Activated CD4-positive, alpha-beta T cell treated with anti-CD3 and anti-CD28 coated beads, Interleukin-2, amount 50 U/mL, for 16 hours (primary cell): Measurements from ENCODE around the gene PSORS1C2.
A peak's percentile ranks its signal among the peaks of the same experiment; 100 is the strongest.

Experiments
- DNase-seq: peaks from one replicate; pipeline ENCODE4 v3.0.0-alpha.2; 2020

The PSORS1C2 gene

DNA sequence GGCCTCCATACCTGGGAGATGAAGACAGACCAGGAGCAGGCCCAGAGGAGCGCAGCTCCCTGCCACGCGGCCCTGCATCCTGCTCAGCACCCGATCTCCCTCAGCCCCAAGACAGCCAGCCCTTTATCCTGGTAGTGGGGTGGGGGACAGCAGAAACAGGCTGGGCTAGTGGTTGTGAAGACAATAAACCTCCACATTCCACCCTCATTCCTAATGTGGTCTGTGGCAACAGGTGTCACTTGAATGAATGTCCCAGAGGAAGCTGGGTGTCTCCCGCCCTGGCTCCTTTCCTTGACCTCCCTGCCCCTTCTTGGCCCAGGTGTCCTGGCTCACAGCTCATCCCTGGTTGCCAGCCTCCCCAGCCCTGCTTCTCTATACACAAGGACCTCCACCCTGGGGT lies 26.4 kb downstream of the PSORS1C2 start, which contains the start of gene C6orf15:
Gene C6orf15 (minus strand): TSS at position 98 of the 400 bp plus-strand sequence. CDS start 20 bp downstream, at position 78.
- DNase-seq, result no peak

DNA sequence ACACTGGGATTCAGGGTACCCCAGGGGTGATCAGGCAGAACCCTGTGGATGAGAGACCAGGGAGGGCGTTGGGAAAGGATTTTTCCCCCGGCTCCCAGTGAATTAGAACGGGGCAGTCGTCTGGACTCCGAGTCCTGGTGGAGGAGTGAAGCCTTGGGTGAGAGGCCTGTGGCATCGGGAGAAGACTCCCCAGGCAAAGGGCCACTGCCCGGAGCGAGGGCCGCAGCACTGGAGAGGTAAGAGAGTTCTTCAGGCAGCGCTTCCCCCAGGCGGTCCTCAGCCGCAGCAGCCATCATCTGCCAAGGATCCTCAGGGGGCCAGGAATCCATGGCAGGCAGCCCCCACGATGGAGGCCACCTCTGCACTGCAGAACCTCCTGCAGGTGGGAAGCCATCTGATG lies 27.2 kb downstream of the PSORS1C2 start:
- no peak for DNase-seq

DNA sequence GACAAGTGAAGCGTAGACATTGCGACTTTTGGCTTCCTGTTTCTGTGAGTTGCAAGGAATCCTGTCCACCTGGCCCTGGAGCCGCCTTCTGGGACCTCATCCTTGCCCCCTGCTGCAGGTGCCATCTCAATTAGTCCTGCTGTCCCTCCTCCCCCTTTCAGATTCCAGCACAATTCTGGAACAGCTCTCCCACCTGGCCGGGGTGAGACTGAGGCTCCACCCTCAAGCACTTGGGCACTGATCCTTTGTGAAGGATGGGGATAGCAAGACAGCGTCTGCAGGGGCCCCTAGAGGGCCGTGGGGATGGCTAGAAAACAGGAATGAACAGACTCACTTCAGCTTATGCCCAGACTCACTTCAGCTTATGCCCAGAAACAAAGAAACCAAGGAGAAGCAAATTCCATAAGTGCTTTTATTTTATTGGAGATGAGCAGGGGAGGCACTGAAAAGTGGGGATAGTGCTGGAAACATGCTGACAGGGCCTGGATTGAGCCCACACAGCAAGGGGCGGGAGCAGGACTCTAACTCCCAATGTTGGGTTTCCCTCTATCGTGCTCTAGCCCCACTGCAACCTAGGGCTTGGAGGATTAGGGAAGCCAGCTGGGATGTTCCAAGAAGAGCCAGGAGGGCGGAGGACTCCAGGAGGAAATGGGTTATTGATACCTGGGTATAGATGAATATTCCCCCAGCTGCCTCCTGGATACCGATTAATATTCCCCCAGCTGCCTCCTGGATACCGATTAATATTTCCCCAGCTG lies 27.9 kb downstream of the PSORS1C2 start:
- DNase-seq, result no peak

DNA sequence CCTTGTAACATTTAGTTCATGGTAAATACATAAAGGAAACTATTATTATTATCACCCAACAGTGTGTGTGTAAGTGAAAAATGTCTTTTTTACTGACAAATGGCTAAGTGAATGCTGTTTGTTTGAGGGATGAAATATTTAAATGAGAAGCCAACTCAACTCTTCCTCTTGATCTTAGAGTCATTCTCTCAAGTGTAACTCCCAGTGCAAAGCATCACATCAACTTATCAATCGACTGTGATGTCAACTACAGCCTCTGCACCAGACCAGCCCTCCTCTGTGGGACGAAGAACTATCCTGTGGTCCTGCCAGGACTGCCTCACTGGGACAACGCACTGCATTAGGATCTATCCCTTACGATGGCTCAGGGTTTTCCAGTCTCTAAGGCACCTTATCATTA lies 31.8 kb downstream of the PSORS1C2 start:
- DNase-seq, result no peak

DNA sequence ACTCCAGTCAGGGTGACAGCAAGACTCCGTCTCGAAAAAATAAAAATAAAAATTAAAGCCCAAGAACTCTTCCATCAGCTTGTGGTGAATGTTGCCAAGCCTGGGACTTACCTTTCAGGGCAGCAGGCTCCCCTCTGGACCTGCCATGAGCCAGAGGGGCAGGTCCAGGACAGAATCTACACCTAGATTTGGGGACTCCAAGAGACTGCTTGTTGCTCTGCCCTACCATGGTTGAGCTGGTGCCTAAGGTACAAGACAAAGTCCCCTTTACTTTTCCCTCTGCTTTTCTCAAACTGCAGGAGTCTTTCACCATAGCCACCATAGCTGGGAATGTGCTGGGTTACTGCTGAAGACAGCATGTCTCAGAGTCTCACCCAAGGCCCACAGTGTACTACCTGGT lies 35.7 kb downstream of the PSORS1C2 start:
- no peak for DNase-seq

DNA sequence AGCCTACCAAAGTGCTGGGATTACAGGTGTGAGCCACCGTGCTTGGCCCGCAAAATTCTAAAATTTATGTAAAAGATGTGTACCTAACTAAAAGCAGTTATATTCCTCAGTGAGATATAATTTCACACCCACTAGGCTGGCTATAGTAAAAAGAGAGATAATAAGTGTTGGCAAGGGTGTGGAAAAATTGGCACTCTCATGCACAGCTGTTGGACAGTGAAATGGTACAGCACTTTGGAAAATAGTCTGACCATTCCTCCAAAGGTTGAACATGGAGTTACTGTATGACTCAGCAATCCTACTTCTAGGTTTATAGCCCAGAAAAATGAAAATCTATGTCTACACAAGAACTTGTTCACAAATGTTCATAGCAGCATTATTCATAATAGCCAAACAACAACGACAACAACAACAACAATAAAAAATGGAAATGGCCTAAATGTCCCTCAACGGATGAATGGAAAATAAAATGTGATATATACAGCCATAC lies 40.4 kb downstream of the PSORS1C2 start:
- no peak for DNase-seq

DNA sequence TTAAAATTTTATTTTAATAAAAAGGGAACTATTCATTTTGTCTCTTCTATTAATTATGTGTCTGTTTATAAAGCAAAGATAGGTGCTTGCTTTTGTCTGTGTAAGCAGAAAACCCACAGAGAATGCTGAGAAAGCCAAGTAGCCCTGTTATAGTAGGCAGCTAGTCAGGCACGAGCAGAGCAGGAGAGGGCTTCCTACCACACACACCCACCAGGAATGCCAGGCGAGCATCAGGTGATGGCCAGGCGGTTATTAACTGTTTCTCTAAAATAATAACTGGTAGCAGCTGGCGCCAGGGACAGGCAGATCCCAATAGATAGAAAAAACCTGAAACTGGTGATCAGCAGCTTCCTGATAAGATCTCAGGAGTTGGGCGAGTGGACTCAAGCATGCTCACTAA lies 42.2 kb downstream of the PSORS1C2 start:
- DNase-seq, result no peak

DNA sequence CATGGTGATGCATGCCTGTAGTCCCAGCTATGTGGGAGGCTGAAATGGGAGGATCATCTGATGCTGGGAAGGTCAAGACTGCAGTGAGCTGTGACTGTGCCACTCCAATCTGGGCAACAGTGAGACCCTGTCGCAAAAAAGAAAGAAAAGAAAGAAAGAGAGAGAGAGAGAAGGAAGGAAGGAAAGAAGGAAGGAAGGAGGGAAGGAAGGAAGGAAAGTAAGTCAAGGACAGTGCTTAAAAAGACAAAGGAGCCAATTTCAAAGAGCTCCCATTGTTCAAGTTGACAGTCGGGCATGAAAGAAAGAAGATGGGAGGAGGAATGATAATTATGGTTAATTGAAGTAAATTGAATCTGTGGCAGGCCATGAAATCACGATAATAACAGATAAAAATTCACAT lies 42.7 kb downstream of the PSORS1C2 start:
- no peak for DNase-seq

DNA sequence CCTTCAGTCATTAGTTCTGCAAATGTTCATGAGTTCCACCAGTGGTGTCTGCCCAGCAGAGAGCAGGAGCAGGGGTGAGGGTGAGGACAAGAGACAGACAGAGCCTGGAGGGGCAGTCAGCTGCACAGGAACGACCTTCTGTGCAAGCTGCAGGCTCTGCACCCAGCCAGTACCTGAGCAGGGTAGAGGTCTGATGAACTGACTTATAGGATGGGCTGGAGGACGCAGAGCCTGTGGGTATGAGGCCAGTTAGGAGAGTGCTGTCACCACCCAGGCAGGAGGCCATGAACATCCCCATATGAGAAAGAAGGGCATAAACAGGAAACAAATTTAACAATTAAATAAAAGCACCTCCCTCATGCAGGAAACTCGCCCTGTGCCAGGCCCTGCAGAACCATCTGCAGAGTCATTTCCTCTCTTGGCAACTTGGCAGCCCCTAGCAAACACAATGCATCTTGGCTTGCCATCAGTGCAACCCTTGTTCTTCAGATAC lies 44.4 kb downstream of the PSORS1C2 start:
- peak; percentile 44 for DNase-seq

DNA sequence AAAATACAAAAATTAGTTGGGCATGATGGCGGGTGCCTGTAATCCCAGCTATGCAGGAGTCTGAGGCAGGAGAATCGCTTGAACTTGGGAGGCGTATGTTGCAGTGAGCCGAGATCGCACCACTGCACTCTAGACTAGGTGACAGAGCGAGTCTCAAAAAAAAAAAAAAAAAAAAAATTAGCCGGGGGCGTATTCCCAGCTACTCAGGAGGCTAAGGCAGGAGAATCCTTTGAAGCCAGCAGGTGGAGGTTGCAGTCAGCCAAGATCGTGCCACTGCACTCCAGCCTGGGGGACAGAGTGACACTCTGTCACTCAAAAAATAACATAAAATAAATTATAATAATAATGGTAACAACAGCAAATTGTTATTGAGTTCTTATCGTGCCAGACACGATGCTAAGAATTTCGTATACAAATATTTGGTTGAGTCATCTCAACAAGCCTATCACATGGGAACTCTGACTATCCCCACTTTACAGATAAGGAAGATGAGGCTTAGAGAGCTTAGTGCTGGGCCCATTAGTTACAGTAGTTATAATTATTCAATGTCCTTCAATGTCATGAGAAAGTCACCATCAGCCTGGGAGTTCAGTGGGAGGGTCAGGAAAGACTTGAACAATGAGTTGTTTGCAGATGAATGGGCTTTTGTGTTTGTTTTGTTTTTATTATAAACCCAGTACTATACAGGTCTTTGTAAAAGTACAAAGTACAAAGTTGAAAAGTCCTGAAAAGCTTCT lies 45.9 kb downstream of the PSORS1C2 start:
- no peak for DNase-seq

DNA sequence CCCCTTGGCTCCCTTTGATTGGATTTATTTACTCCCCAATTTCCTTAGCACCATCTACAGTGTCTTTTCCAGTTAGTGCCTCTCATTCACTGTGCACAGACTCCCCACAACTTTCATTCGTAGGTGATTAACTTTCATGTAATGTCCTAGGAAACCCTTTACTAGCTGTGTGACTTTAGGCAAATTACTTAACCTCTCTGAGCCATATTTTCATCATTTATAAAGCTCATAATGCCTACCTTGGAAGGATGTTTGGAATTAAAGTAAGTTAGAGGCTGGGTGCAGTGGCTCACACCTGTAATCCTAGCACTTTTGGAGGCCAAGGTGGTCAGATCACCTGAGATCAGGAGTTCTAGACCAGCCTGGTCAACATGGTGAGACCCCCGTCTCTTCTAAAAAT lies 46.6 kb downstream of the PSORS1C2 start:
- no peak for DNase-seq

DNA sequence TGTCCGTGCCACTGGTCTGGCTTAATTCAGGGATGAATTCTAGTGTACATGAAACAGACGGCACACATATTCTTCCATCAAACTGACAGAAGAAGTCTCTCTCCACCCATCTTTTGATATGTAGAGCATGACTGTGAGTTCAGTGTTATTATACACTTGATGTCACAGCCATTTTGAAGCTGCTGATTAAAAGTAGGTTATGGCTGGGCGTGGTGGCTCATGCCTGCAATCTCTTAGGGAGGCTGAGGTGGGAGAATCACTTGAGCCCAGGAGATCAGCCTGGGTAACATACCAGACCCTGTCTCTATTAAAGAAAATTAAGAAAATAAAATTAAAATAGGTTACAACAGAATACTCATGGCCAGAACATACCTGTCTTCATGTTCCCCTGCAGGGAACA lies 47.2 kb downstream of the PSORS1C2 start:
- no peak for DNase-seq

DNA sequence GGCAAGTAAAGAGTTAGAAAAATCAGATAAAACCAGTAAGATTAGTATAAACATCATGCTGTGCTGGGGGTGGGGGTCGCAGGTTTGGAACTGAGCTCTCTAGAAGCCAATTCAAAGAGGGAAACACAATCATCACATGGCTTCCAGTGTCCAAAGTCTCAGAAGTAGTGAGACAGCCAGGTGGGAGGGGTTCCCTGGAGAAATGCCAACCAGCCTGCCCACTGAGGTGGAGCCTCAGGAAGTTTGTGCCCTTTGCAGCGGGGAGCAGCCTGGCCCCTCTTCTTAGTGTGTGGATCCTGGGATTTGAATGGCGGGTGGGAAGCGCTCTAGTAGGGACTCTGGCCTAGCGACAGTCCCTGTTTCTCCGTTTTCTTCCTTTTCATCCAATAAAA lies 47.9 kb downstream of the PSORS1C2 start:
- DNase-seq, result no peak

DNA sequence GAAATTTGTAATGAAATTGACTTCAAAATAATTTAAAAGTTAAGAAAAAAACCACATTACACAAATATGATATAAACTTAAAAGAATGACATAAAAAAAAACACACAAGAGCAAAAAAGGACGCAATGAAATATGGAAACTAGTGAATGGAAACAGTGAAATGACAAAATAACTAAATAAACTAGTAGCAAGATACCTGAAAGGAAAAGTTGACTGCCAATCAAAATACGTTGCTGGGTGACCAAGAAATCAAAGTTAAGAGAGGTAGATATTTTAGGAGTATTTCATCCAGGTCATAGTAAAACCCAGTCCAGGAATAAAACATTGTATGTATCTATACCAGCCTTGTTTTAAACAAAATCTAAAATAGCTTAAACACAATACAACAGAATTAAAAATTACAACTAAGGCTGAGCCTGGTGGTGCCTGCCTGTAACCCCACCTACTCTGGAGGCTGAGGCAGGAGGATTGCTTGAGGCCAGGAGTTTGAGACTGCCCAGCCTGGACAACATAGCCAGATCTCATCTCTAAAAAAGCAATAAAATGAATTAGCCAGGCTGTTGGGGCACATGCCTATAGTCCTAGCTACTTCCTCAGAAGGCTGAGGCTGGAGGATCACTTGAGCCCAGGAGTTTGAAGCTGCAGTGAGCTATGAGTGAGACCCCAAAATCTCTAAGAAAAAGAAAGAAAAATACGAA lies 48.4 kb downstream of the PSORS1C2 start:
- DNase-seq, result no peak
